Sigmoid colon (tissue), 4 donors: ENCODE measurements around the gene EDEM3.

Experiments
- POLR2A ChIP-seq, 2 donors: fragments of 450-650 bp; IDR thresholded peaks; one replicate each; pipeline ENCODE4 v1.6.1; 2016; ENCODE audit warnings: antibody characterized with exemption in 2 of 2, mild to moderate bottlenecking in 2 of 2, moderate library complexity in 2 of 2
- POLR2AphosphoS5 ChIP-seq, 4 donors: sonication (generic); formaldehyde crosslinking; IDR thresholded peaks; one replicate each; pipeline ENCODE4 v1.6.1; 2017; ENCODE audit warnings: antibody characterized with exemption in 4 of 4
- TF ChIP-seq, protein P1 (sequence below), 4 experiments: fragments of 450-650 bp in 3 of 4; fragments of 200-600 bp in 1 of 4; IDR thresholded peaks; one replicate each; pipeline ENCODE4 v1.5.1; 2016 to 2019; ENCODE audit warnings: antibody characterized with exemption in 4 of 4, mild to moderate bottlenecking in 3 of 4, moderate library complexity in 2 of 4

DNA sequence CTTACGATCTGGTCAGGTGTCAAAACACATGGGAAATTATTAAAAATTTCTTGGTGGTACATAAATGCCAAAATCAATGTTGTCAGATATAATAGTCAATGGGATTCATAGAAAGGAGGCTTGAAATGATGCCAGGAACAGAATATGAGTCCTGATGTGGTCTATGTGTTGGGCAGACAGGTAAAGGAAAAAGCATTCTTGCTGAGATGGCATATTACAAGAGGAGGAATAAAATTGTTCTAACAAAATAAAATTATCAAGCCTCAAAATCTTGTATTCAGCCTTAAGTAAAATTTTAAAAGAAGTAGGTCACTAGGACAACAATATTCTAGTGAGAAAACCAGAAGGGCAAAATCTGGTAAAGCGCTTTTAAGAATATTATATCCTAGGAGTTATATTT, 30.9 kb upstream of the EDEM3 start:
- TF ChIP-seq, protein P1, sequence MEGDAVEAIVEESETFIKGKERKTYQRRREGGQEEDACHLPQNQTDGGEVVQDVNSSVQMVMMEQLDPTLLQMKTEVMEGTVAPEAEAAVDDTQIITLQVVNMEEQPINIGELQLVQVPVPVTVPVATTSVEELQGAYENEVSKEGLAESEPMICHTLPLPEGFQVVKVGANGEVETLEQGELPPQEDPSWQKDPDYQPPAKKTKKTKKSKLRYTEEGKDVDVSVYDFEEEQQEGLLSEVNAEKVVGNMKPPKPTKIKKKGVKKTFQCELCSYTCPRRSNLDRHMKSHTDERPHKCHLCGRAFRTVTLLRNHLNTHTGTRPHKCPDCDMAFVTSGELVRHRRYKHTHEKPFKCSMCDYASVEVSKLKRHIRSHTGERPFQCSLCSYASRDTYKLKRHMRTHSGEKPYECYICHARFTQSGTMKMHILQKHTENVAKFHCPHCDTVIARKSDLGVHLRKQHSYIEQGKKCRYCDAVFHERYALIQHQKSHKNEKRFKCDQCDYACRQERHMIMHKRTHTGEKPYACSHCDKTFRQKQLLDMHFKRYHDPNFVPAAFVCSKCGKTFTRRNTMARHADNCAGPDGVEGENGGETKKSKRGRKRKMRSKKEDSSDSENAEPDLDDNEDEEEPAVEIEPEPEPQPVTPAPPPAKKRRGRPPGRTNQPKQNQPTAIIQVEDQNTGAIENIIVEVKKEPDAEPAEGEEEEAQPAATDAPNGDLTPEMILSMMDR (IDR thresholded peaks at IDR 0.05): no peak
- no peak for TF ChIP-seq POLR2A (IDR thresholded peaks at IDR 0.05)
- TF ChIP-seq POLR2AphosphoS5 (IDR thresholded peaks at IDR 0.05): no peak
